Cardiac septum (tissue), 1 donor: ENCODE results near the gene CTCFL. TPM values are rescaled to one million over a fixed set of nuclear protein-coding genes. Genes with fewer than 3 reads are reported as not detected.

Source experiments
- DNase-seq: peaks from one replicate; pipeline ENCODE4 v3.0.0-alpha.2; 2020; ENCODE audit warnings: low spot score
- intact Hi-C: fragments of 100-400 bp; cut with DNase I; formaldehyde crosslinking; loops from one replicate; pipeline ENCODE4 v1.14.0; 2022
- total RNA-seq: library from RNA; stranded (reverse); fragmentation: NEBNext Ultra II Directional; extraction: Animal tissue kit (Norgen Biotek cat#: 25700); gene quantifications from one replicate; pipeline ENCODE4 v1.2.1, GENCODE V29; 2021
- donor health status: DM: no; HTN: no; CAD: no.

CTCFL gene
- total RNA-seq, 1 donor from 2014 or later: not detected

DNA sequence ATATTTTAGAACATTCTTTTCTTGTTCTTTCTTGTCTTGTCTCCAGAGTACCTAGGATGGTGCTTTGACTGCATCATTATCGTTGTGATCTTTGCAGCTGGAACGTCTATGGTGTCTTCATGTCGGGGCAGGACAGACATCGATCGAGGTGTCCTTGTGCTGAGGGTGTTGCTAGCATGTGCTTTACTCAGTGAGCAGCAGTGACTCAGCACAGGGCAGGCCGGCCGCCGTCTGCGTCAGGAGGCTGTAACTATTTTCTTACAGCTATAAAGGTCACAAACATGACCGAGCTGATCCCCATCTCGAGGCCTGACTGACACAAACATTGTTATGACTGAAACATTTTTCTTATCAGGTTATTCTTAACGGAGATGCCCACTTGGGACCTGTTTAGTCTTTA is 14.9 kb upstream of the CTCFL start:
- intact Hi-C loops: no loop called here
- no peak for DNase-seq

- intact Hi-C loops: no loop called here
- no peak for DNase-seq
Measured at GRCh38 chr20:57537822-57538221, 12.9 kb upstream of the CTCFL start.

GRCh38 chr20:57536771-57537724 is 12.1 kb upstream of the CTCFL start:
- DNase-seq: no peak
- intact Hi-C loops: no loop called here

DNA sequence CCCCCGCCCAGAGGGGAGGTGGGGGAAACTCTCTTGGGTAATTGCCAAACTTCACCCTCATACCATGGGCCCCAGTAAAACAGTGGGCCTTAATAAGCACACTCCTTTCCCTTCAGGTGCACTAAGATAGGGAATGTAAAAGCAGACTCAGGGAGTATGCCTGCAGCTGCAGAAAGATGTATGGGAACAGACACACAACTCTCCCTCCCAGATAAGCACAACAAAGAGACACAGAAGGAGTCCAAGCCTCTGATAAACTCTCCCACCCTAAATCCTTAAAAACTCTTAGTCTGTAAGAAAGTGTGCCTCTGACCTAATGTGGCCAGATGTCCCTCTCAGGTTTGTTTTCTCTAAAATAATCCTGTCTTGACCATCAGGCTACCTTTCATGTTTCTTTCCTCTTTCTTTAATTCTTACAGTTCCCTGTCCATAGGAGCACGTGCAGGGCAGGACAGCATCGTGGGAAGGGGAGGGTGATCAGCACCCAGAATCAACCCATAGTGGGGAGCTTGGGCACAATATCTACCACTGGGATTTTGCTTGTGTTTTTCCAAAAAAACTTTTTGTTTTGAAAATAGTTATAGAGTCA is 11.3 kb upstream of the CTCFL start:
- intact Hi-C loops: no loop called here
- no peak for DNase-seq

- intact Hi-C loops: no loop called here
- DNase-seq: no peak
Measured at GRCh38 chr20:57535297-57535696, 10.4 kb upstream of the CTCFL start.

- intact Hi-C loops: no loop called here
- DNase-seq: no peak
Measured at GRCh38 chr20:57532104-57532503, 7.2 kb upstream of the CTCFL start.

DNA sequence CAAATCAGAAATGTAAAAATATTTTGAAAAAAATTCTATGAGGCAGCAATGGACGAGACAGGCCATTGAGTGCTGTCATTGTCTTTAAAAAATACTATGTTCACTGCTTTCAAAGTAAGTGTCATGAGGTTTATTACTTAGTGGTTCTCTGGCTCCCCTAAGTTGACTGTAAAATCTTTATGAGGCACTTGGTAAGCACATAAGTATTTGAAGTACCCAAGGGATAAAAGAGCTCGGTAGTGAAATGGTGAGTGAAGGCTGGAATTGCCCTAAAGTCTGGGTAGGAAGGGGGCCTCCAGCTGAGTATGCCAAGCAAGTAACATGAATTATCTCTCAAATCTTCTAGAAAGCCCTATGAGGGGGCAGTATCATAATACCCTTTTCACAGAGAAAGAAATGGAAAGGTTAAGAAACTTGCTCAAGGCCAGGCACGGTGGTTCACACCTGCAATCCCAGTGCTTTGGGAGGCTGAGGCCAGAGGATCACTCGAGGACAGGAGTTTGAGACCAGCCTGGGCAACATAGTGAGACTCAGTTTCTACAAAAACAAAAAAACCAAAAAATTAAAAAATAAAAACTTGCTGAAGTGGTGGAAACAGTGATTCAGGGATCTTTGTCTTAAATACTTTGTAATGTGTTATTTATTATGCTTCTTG is 5.5 kb upstream of the CTCFL start:
- DNase-seq: no peak
- intact Hi-C loops: no loop called here

DNA sequence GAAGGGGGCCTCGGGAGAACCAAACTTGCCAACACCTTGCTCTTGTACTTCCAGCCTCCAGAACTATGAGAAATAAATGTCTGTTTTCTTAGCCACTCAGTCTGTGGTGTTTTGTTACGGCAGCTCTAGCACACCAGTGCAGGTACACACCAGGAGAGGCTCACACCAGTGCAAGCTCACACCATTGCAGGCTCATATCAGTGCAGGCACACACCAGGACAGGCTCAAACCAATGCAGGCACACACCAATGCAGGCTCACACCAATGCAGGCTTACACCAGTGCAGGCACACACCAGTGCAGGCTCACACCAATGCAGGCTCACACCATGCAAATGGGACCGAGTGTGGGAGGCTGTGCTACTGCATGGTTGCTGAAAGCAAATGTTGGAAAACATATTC is 4.9 kb upstream of the CTCFL start:
- intact Hi-C loops: no loop called here
- DNase-seq: no peak

GRCh38 chr20:57529160-57529585 is 4.2 kb upstream of the CTCFL start:
- DNase-seq: no peak
- intact Hi-C loops: no loop called here

DNA sequence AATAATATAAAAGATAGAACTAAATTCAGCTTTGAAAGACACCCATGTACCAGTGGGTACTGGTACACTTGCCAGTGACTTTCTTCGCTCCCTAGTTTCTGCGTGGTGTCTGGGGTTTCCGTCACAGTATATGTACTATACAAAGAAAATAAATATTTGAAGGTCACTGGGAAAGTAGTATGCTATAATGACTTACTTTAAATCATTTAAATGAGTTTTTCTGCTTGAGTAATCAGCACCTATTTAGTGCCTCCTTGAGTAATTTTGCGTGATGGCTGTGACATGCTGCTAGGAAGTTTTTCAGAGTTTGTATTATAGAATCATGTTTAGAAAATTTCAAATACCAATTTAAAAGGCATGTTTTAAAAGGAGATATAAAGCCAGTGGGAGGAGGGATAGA is 3.2 kb upstream of the CTCFL start:
- DNase-seq: no peak
- intact Hi-C loops: no loop called here

DNA sequence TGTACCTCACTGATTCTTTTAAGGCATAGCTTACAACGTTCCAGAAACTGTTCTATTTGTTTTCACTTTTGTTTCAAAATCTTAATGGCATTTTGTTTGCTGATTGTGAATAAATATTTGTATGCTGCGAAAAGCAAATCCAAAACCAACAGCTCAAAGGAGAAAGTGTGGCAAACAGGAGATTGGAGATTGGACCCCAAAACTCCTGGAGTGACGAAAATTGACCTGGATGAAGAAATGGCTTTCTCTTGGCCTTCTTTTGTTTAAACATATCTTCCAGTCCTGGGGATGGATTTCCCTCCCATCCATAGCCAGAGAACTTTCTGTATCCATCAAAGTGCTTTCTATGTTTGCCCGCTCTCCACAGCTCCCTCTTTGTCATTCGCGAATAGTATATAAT is 2.8 kb upstream of the CTCFL start:
- no peak for DNase-seq
- intact Hi-C loops: no loop called here

DNA sequence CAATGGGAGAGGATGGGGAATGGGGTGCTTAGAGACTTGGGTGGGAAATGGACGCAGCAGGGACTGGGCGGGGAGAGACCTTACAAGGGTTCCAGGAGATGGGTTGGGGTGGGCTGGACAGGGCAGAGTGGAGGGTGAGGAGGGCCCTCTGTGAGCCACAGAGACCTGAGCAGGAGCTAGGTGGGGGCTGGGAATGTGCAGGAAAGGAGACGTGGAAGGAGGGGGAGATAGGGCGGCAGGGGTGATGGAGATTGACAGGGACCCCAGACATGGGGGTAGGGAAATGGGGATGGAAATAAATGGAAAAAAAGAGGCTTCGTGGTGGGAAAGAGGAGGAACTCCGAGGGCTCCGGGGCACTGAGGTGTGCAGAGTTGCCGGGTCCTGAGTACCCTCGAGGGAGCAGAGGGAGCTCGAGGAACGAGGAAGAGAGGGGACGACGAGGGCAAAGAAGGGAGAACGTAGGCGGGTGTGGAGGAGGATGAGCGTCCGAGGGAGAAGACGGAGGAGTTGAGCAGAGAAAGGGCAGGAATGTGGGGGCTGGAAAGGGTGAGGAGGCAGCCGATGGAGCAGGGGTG is 2.0 kb upstream of the CTCFL start:
- DNase-seq: no peak
- intact Hi-C loops: no loop called here

GRCh38 chr20:57526087-57526884 is 1.3 kb upstream of the CTCFL start:
- intact Hi-C loops: no loop called here
- DNase-seq: no peak

- intact Hi-C loops: no loop called here
- no peak for DNase-seq
Measured at GRCh38 chr20:57525328-57526086, 567 bp upstream of the CTCFL start.

- intact Hi-C loops: no loop called here
Measured at GRCh38 chr20:57523782-57524181, 1.2 kb downstream of the CTCFL start.

GRCh38 chr20:57522380-57523140 is 2.4 kb downstream of the CTCFL start:
- DNase-seq: no peak
- intact Hi-C loops: no loop called here

More at GRCh38 chr20:57523782-57524181, 1.2 kb downstream of the CTCFL start:
- DNase-seq: no peak

DNA sequence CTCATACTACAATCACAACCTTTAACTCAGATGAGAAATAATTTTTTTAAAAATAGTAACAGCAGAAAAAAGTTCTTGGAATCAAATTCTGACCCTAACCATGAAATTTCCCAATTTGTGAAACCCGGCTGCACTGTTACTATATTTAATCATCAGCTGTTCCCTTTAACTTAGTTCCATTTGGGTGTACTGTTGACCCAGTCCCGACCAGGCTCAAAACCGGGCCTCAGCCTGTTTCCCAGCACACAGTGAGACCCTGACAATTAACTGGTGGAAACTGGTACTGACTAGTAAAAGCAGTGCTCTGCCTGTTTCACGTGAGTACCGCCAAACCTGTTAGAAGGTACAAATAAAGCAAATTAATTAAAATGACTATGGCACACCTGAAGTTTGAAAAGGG is 7.0 kb downstream of the CTCFL start:
- intact Hi-C loops: no loop called here
- DNase-seq: no peak

- intact Hi-C loops: loop anchor here (1.0 to 2.0 kb wide), 2 partner anchors 80 to 696 kb away; no protein-coding TSS in a partner anchor
- peak; percentile 77 for DNase-seq
Measured at GRCh38 chr20:57514273-57514751, 10.6 kb downstream of the CTCFL start.
